SK-N-SH (cell line): Measurements from ENCODE around the gene TMX2.

Experiments used
- EZH2phosphoT487 ChIP-seq: fragments of 200-600 bp; sonication (generic); IDR thresholded peaks from 2 replicates; pipeline ENCODE4 v1.6.1; 2017; ENCODE audit warnings: low read depth, mixed run types, mild to moderate bottlenecking, antibody characterized with exemption, moderate library complexity, borderline replicate concordance
- MAX ChIP-seq: IDR thresholded peaks from 2 replicates; pipeline ENCODE4 v1.4.0; 2012; ENCODE audit warnings: low read depth
- MXI1 ChIP-seq: IDR thresholded peaks from 2 replicates; pipeline ENCODE4 v1.6.1; 2012; ENCODE audit warnings: mild to moderate bottlenecking, low read depth, low read length, improper control_type of control experiment
- NRF1 ChIP-seq: IDR thresholded peaks from 2 replicates; pipeline ENCODE4 v1.6.1; 2012; ENCODE audit warnings: low read depth, mild to moderate bottlenecking, low read length
- POLR2AphosphoS5 ChIP-seq: IDR thresholded peaks from 2 replicates; pipeline ENCODE4 v1.6.1; 2012; ENCODE audit warnings: low read depth, low read length
- RFX5 ChIP-seq: IDR thresholded peaks from 2 replicates; pipeline ENCODE4 v1.6.1; 2012; ENCODE audit warnings: mild to moderate bottlenecking, improper control_type of control experiment, low read length
- SIN3A ChIP-seq: IDR thresholded peaks from 2 replicates; pipeline ENCODE4 v1.6.1; 2012; ENCODE audit warnings: low read depth, mild to moderate bottlenecking, low read length, moderate library complexity, borderline replicate concordance
- TAF1 ChIP-seq: IDR thresholded peaks from 2 replicates; pipeline ENCODE4 v1.6.1; 2012; ENCODE audit warnings: low read depth, mild to moderate bottlenecking, low read length, moderate library complexity, borderline replicate concordance
- TF ChIP-seq, protein P1 (sequence below): IDR thresholded peaks from 2 replicates; pipeline ENCODE4 v1.4.0; 2012; ENCODE audit warnings: low read depth, borderline replicate concordance
- TF ChIP-seq, protein P2 (sequence below): fragments of 200-600 bp; sonication (generic); IDR thresholded peaks from 2 replicates; pipeline ENCODE4 v1.6.1; 2017; ENCODE audit warnings: antibody characterized with exemption, mild to moderate bottlenecking, moderate library complexity
- TF ChIP-seq, protein P3 (sequence below): fragments of 150-350 bp; IDR thresholded peaks from 2 replicates; pipeline ENCODE4 v1.6.1; 2017; ENCODE audit warnings: antibody characterized with exemption, low read length, low read depth, borderline replicate concordance

GRCh38 chr11:57727185-57727584 is 14.8 kb downstream of the TMX2 start:
- TF ChIP-seq TAF1 = no peak
- no peak for TF ChIP-seq NRF1
- TF ChIP-seq, protein P1, sequence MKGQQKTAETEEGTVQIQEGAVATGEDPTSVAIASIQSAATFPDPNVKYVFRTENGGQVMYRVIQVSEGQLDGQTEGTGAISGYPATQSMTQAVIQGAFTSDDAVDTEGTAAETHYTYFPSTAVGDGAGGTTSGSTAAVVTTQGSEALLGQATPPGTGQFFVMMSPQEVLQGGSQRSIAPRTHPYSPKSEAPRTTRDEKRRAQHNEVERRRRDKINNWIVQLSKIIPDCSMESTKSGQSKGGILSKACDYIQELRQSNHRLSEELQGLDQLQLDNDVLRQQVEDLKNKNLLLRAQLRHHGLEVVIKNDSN = no peak
- TF ChIP-seq, protein P2, sequence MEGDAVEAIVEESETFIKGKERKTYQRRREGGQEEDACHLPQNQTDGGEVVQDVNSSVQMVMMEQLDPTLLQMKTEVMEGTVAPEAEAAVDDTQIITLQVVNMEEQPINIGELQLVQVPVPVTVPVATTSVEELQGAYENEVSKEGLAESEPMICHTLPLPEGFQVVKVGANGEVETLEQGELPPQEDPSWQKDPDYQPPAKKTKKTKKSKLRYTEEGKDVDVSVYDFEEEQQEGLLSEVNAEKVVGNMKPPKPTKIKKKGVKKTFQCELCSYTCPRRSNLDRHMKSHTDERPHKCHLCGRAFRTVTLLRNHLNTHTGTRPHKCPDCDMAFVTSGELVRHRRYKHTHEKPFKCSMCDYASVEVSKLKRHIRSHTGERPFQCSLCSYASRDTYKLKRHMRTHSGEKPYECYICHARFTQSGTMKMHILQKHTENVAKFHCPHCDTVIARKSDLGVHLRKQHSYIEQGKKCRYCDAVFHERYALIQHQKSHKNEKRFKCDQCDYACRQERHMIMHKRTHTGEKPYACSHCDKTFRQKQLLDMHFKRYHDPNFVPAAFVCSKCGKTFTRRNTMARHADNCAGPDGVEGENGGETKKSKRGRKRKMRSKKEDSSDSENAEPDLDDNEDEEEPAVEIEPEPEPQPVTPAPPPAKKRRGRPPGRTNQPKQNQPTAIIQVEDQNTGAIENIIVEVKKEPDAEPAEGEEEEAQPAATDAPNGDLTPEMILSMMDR = no peak
- no peak for TF ChIP-seq EZH2phosphoT487
- no peak for TF ChIP-seq MAX
- TF ChIP-seq POLR2AphosphoS5 = no peak
- no peak for TF ChIP-seq MXI1
- TF ChIP-seq RFX5 = no peak
- TF ChIP-seq, protein P3, sequence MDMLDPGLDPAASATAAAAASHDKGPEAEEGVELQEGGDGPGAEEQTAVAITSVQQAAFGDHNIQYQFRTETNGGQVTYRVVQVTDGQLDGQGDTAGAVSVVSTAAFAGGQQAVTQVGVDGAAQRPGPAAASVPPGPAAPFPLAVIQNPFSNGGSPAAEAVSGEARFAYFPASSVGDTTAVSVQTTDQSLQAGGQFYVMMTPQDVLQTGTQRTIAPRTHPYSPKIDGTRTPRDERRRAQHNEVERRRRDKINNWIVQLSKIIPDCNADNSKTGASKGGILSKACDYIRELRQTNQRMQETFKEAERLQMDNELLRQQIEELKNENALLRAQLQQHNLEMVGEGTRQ = no peak
- no peak for TF ChIP-seq SIN3A
